ENCODE data around the gene MYL10. TPM values are rescaled to one million over a fixed set of nuclear protein-coding genes. Genes with fewer than 3 reads are reported as not detected.
A peak's percentile ranks its signal among the peaks of the same experiment; 100 is the strongest.

The MYL10 gene
- total RNA-seq, 4 donors from 2014 or later: not detected

GRCh38 chr7:101597941-101598340, 31.2 kb downstream of the MYL10 start:
- TF ChIP-seq CTCF (IDR thresholded peaks at IDR 0.05) (no peak), POLR2A (IDR thresholded peaks at IDR 0.05) (no peak)
- DNase-seq (ENCODE audit: low spot score in 2 of 2): no peak
- intact Hi-C loops (cut with DNase I; ENCODE audit: low total_unique reads): no loop called here
- WGBS, 2 donors: 66 to 76% methylated on average over 4 to 6 of the region's 6 CpGs
- no peak overlapping the region for H3K4me3 ChIP-seq (ENCODE audit: low read depth, poor library complexity, severe bottlenecking)

GRCh38 chr7:101596898-101597297, 32.2 kb downstream of the MYL10 start:
- intact Hi-C loops (cut with DNase I; ENCODE audit: low total_unique reads): no loop called here
- WGBS, 2 donors: 79 to 81% methylated on average over 1 of the region's 1 CpG
- no peak overlapping the region for H3K4me3 ChIP-seq (ENCODE audit: low read depth, poor library complexity, severe bottlenecking)
- no peak for TF ChIP-seq CTCF (IDR thresholded peaks at IDR 0.05)
- TF ChIP-seq POLR2A (IDR thresholded peaks at IDR 0.05): no peak
- no peak for DNase-seq (ENCODE audit: low spot score in 2 of 2)

- WGBS, 2 donors: 77 to 90% methylated on average over 4 of the region's 4 CpGs
- DNase-seq (ENCODE audit: low spot score in 2 of 2): no peak
- intact Hi-C loops (cut with DNase I; ENCODE audit: low total_unique reads): no loop called here
- no peak overlapping the region for H3K4me3 ChIP-seq (ENCODE audit: low read depth, poor library complexity, severe bottlenecking)
- TF ChIP-seq CTCF (IDR thresholded peaks at IDR 0.05): no peak
- no peak for TF ChIP-seq POLR2A (IDR thresholded peaks at IDR 0.05)
Measured at GRCh38 chr7:101595766-101596537, 33.1 kb downstream of the MYL10 start.

GRCh38 chr7:101595246-101595645, 33.9 kb downstream of the MYL10 start:
- peak in 1 of 2 donors; percentile 54 for DNase-seq (ENCODE audit: low spot score in 2 of 2)
- TF ChIP-seq POLR2A (IDR thresholded peaks at IDR 0.05): no peak
- TF ChIP-seq CTCF (IDR thresholded peaks at IDR 0.05): no peak
- H3K4me3 ChIP-seq (ENCODE audit: low read depth, poor library complexity, severe bottlenecking): no peak overlapping the region
- intact Hi-C loops (cut with DNase I; ENCODE audit: low total_unique reads): no loop called here
- 100% methylated on average over 1 of the region's 1 CpG for WGBS, 2 donors

- WGBS, 2 donors: 88 to 90% methylated on average over 3 of the region's 3 CpGs
- intact Hi-C loops (cut with DNase I; ENCODE audit: low total_unique reads): no loop called here
- TF ChIP-seq CTCF (IDR thresholded peaks at IDR 0.05): no peak
- no peak overlapping the region for H3K4me3 ChIP-seq (ENCODE audit: low read depth, poor library complexity, severe bottlenecking)
- peak in 1 of 2 donors; percentile 46 for DNase-seq (ENCODE audit: low spot score in 2 of 2)
Measured at GRCh38 chr7:101594790-101595189, 34.3 kb downstream of the MYL10 start.

- 84 to 88% methylated on average over 6 of the region's 6 CpGs for WGBS, 2 donors
- peak in 1 of 2 donors; percentile 75 for DNase-seq (ENCODE audit: low spot score in 2 of 2)
- intact Hi-C loops (cut with DNase I; ENCODE audit: low total_unique reads): no loop called here
Measured at GRCh38 chr7:101593556-101593955, 35.5 kb downstream of the MYL10 start.

More at GRCh38 chr7:101593556-101593955, 35.5 kb downstream of the MYL10 start:
- TF ChIP-seq CTCF (IDR thresholded peaks at IDR 0.05) (no peak), POLR2A (IDR thresholded peaks at IDR 0.05) (no peak)
- H3K4me3 ChIP-seq (ENCODE audit: low read depth, poor library complexity, severe bottlenecking): no peak overlapping the region

Data from lower leg skin (tissue), 4 donors.